Mesenchymal stem cell (in vitro differentiated cells and primary cell): ENCODE data around the gene RANBP10.

Experiments used
- DNase-seq: peaks from one replicate; pipeline ENCODE4 v3.0.0-alpha.2; 2013
- H2AFZ ChIP-seq: one replicate; pipeline ENCODE4 v1.6.1; 2013; ENCODE audit warnings: low read depth, mild to moderate bottlenecking, control low read depth, inconsistent platforms, low read length, moderate library complexity
- H2AK5ac ChIP-seq: 2 replicates; pipeline ENCODE4 v1.6.1; 2013; ENCODE audit warnings: low read length, moderate library complexity, mild to moderate bottlenecking, inconsistent platforms; ENCODE audit not compliant: severe bottlenecking
- H2BK120ac ChIP-seq: one replicate; pipeline ENCODE4 v1.6.1; 2013; ENCODE audit warnings: low read depth, mild to moderate bottlenecking, inconsistent platforms, low read length, moderate library complexity
- H2BK12ac ChIP-seq, 2 experiments: one replicate each; pipeline ENCODE4 v1.6.1; 2013; ENCODE audit warnings: inconsistent platforms in 2 of 2, low read length in 2 of 2, mild to moderate bottlenecking in 2 of 2, moderate library complexity in 2 of 2, control low read depth in 1 of 2
- H2BK15ac ChIP-seq: one replicate; pipeline ENCODE4 v1.6.1; 2013; ENCODE audit warnings: mild to moderate bottlenecking, low read depth, inconsistent platforms; ENCODE audit not compliant: poor library complexity, severe bottlenecking
- H2BK5ac ChIP-seq: 2 replicates; pipeline ENCODE4 v1.6.1; 2013; ENCODE audit warnings: low read depth, mild to moderate bottlenecking, low read length, control low read depth, inconsistent platforms; ENCODE audit not compliant: poor library complexity, severe bottlenecking
- H3K14ac ChIP-seq, 2 experiments: one replicate each; pipeline ENCODE4 v1.6.1; 2013; ENCODE audit warnings: inconsistent platforms in 2 of 2, low read length in 2 of 2, control low read depth in 1 of 2, mild to moderate bottlenecking in 1 of 2, moderate library complexity in 1 of 2
- H3K18ac ChIP-seq, 2 experiments: one replicate each; pipeline ENCODE4 v1.6.1; 2013; ENCODE audit warnings: inconsistent platforms in 2 of 2, low read length in 2 of 2, control low read depth in 1 of 2, low read depth in 1 of 2, mild to moderate bottlenecking in 1 of 2
- H3K23ac ChIP-seq, 2 experiments: one replicate each; pipeline ENCODE4 v1.6.1; 2013; ENCODE audit warnings: inconsistent platforms in 2 of 2, low read length in 2 of 2, mild to moderate bottlenecking in 2 of 2, moderate library complexity in 2 of 2, control low read depth in 1 of 2
- H3K27ac ChIP-seq: 2 replicates; pipeline ENCODE4 v1.5.1; 2013; ENCODE audit warnings: mild to moderate bottlenecking, moderate library complexity, low read length, control low read depth, inconsistent platforms; ENCODE audit not compliant: poor library complexity, severe bottlenecking
- H3K27me3 ChIP-seq, 2 experiments: 2 replicates each; pipeline versions ENCODE4 v1.6.1 to v1.7.0; 2013; ENCODE audit warnings: low read length in 2 of 2, mild to moderate bottlenecking in 2 of 2, moderate library complexity in 2 of 2, control low read depth in 1 of 2, inconsistent platforms in 1 of 2; ENCODE audit not compliant: control insufficient read depth in 1 of 2, insufficient read depth in 1 of 2
- H3K36me3 ChIP-seq, 2 experiments: 2 replicates each; pipeline versions ENCODE4 v1.6.1 to v1.7.0; 2013; ENCODE audit warnings: low read length in 2 of 2, control low read depth in 1 of 2, inconsistent platforms in 1 of 2, low read depth in 1 of 2, mild to moderate bottlenecking in 1 of 2; ENCODE audit not compliant: insufficient read depth in 2 of 2, control insufficient read depth in 1 of 2
- H3K4ac ChIP-seq, 2 experiments: one replicate each; pipeline ENCODE4 v1.6.1; 2013; ENCODE audit warnings: inconsistent platforms in 2 of 2, low read length in 2 of 2, mild to moderate bottlenecking in 2 of 2, moderate library complexity in 2 of 2, control low read depth in 1 of 2, low read depth in 1 of 2
- H3K4me1 ChIP-seq: 2 replicates; pipeline ENCODE4 v1.6.1; 2013; ENCODE audit warnings: low read depth, low read length, control low read depth; ENCODE audit not compliant: control insufficient read depth, insufficient read depth
- H3K4me2 ChIP-seq: 2 replicates; pipeline ENCODE4 v1.6.1; 2013; ENCODE audit warnings: low read length, mild to moderate bottlenecking, inconsistent platforms; ENCODE audit not compliant: poor library complexity, severe bottlenecking
- H3K4me3 ChIP-seq, 2 experiments: 2 replicates each; pipeline versions ENCODE4 v1.5.1 to v1.7.0; 2013; ENCODE audit warnings: low read length in 2 of 2, mild to moderate bottlenecking in 2 of 2, control low read depth in 1 of 2, low read depth in 1 of 2; ENCODE audit not compliant: insufficient read depth in 1 of 2
- H3K79me1 ChIP-seq: replicated peaks from 2 replicates; pipeline ENCODE4 v1.6.1; 2013; ENCODE audit warnings: mild to moderate bottlenecking, control low read depth, low read length, inconsistent platforms; ENCODE audit not compliant: poor library complexity, severe bottlenecking
- H3K9ac ChIP-seq: 2 replicates; pipeline ENCODE4 v1.7.0; 2013; ENCODE audit warnings: mild to moderate bottlenecking, low read length, moderate library complexity
- H3K9me3 ChIP-seq: 2 replicates; pipeline ENCODE4 v1.7.0; 2013; ENCODE audit warnings: mild to moderate bottlenecking, low read length; ENCODE audit not compliant: control insufficient read depth
- H4K8ac ChIP-seq: one replicate; pipeline ENCODE4 v1.6.1; 2013; ENCODE audit warnings: inconsistent platforms, mild to moderate bottlenecking, low read length, moderate library complexity
- H4K91ac ChIP-seq: one replicate; pipeline ENCODE4 v1.6.1; 2013; ENCODE audit warnings: mild to moderate bottlenecking, low read length, inconsistent platforms
- WGBS: methylation state at CpG from one replicate; pipeline ENCODE4 v1.1.7; 2013; ENCODE audit warnings: mixed read lengths; 5-methylcytosine and 5-hydroxymethylcytosine counted together

The RANBP10 gene

GRCh38 chr16:67801883-67802282 is 4.5 kb downstream of the RANBP10 start:
- no peak overlapping the region for H3K23ac ChIP-seq
- H4K91ac ChIP-seq = no peak overlapping the region
- H3K18ac ChIP-seq = no peak overlapping the region
- H2AFZ ChIP-seq = no peak overlapping the region
- H3K4ac ChIP-seq = no peak overlapping the region
- H3K4me1 ChIP-seq = peaks cover 10% of the 10 kb centered on the region
- WGBS = 100% methylated on average over 2 of the region's 2 CpGs
- H2BK120ac ChIP-seq = no peak overlapping the region
- H3K14ac ChIP-seq = no peak overlapping the region
- H3K27me3 ChIP-seq = no peaks in the 10 kb centered on the region
- no peak for DNase-seq
- no peak overlapping the region for H2BK12ac ChIP-seq
- H3K27ac ChIP-seq = no peak overlapping the region
- H2BK15ac ChIP-seq = no peak overlapping the region
- H2BK5ac ChIP-seq = no peak overlapping the region
- no peak overlapping the region for H3K4me3 ChIP-seq
- no peak overlapping the region for H2AK5ac ChIP-seq
- peaks cover 27% of the 10 kb centered on the region for H3K79me1 ChIP-seq
- H3K9ac ChIP-seq = no peak overlapping the region
- no peak overlapping the region for H3K4me2 ChIP-seq
- H3K9me3 ChIP-seq = no peaks in the 10 kb centered on the region
- peaks cover 30% of the 10 kb centered on the region in 2 experiments for H3K36me3 ChIP-seq
- no peak overlapping the region for H4K8ac ChIP-seq

GRCh38 chr16:67801241-67801640 is 5.1 kb downstream of the RANBP10 start:
- no peak overlapping the region for H3K4me3 ChIP-seq
- no peak overlapping the region for H2AFZ ChIP-seq
- H3K4me2 ChIP-seq = no peak overlapping the region
- H3K27ac ChIP-seq = no peak overlapping the region
- no peak overlapping the region for H2AK5ac ChIP-seq
- no peak overlapping the region for H2BK15ac ChIP-seq
- no peak overlapping the region for H2BK120ac ChIP-seq
- H3K9me3 ChIP-seq = no peaks in the 10 kb centered on the region
- H3K18ac ChIP-seq = no peak overlapping the region
- H3K9ac ChIP-seq = no peak overlapping the region
- H2BK12ac ChIP-seq = no peak overlapping the region
- H3K27me3 ChIP-seq = no peaks in the 10 kb centered on the region
- peaks cover 33% of the 10 kb centered on the region for H3K79me1 ChIP-seq
- H3K4ac ChIP-seq = no peak overlapping the region
- no peak overlapping the region for H3K14ac ChIP-seq
- H3K23ac ChIP-seq = no peak overlapping the region
- H4K8ac ChIP-seq = no peak overlapping the region
- H3K36me3 ChIP-seq = peaks cover 30% of the 10 kb centered on the region in 2 experiments
- H3K4me1 ChIP-seq = peaks cover 10% of the 10 kb centered on the region
- no peak overlapping the region for H2BK5ac ChIP-seq
- no peak for DNase-seq
- 89% methylated on average over 1 of the region's 1 CpG for WGBS
- no peak overlapping the region for H4K91ac ChIP-seq

- Histone ChIP-seq H3K4me1 (peaks cover 5% of the 10 kb centered on the region), H2BK120ac (no peak overlapping the region), H3K18ac (no peak overlapping the region), H3K27me3 (no peaks in the 10 kb centered on the region), H3K27ac (no peak overlapping the region), H2AFZ (no peak overlapping the region), H3K14ac (no peak overlapping the region), H2BK12ac (no peak overlapping the region), H2BK5ac (no peak overlapping the region), H3K4me2 (no peak overlapping the region), H3K9ac (peak overlapping the region; percentile 58), H3K4ac (no peak overlapping the region), H4K8ac (peak overlapping the region; percentile 31), H3K36me3 (peaks cover 30% of the 10 kb centered on the region in 2 experiments), H2BK15ac (no peak overlapping the region), H2AK5ac (no peak overlapping the region), H3K23ac (peak overlapping the region in 1 of 2 experiments; percentile 31), H3K79me1 (peaks cover 31% of the 10 kb centered on the region), H4K91ac (peak overlapping the region; percentile 47), H3K9me3 (no peaks in the 10 kb centered on the region), H3K4me3 (no peak overlapping the region)
- peak; percentile 6 for DNase-seq
- 94% methylated on average over 7 of the region's 7 CpGs for WGBS
Observed at GRCh38 chr16:67800338-67800926, 5.9 kb downstream of the RANBP10 start.

GRCh38 chr16:67796099-67796718 is 10.2 kb downstream of the RANBP10 start:
- H3K14ac ChIP-seq = no peak overlapping the region
- no peak overlapping the region for H3K18ac ChIP-seq
- H4K91ac ChIP-seq = no peak overlapping the region
- no peak for DNase-seq
- H3K36me3 ChIP-seq = peaks cover 6 to 14% of the 10 kb centered on the region in 2 experiments
- no peak overlapping the region for H3K4ac ChIP-seq
- H3K4me3 ChIP-seq = no peak overlapping the region
- no peak overlapping the region for H3K27ac ChIP-seq
- no peak overlapping the region for H2AFZ ChIP-seq
- no peak overlapping the region for H3K23ac ChIP-seq
- H3K27me3 ChIP-seq = no peaks in the 10 kb centered on the region
- no peak overlapping the region for H3K4me2 ChIP-seq
- no peak overlapping the region for H2BK15ac ChIP-seq
- H2AK5ac ChIP-seq = no peak overlapping the region
- H3K79me1 ChIP-seq = peaks cover 38% of the 10 kb centered on the region
- H2BK5ac ChIP-seq = no peak overlapping the region
- no peaks in the 10 kb centered on the region for H3K9me3 ChIP-seq
- WGBS = no CpG with 5 or more reads among the region's 5 CpGs
- H4K8ac ChIP-seq = no peak overlapping the region
- H2BK12ac ChIP-seq = no peak overlapping the region
- H2BK120ac ChIP-seq = no peak overlapping the region
- H3K4me1 ChIP-seq = peaks cover 1% of the 10 kb centered on the region
- H3K9ac ChIP-seq = no peak overlapping the region
